Limb (tissue), 2 donors: ENCODE results near the gene NXPH3.
"Not testable (repeated sequence)": the region's sequence is repeated elsewhere in the genome, so short reads cannot be mapped to it uniquely, and the experiment has no call there.

Source experiments
- DNase-seq, 2 donors: peaks; one replicate each; pipeline ENCODE4 v3.0.0-alpha.2; 2016; ENCODE audit errors: extremely low spot score in 2 of 2

The NXPH3 gene

GRCh38 chr17:49554694-49555494, 20.8 kb upstream of the NXPH3 start:
- DNase-seq, result peak in 1 of 2 donors; percentile 33

- peak in 1 of 2 donors; percentile 38 for DNase-seq
Observed at GRCh38 chr17:49555495-49556222, 20.0 kb upstream of the NXPH3 start.

GRCh38 chr17:49556223-49556943, 19.3 kb upstream of the NXPH3 start:
- DNase-seq, result peak; percentile 75 to 93

GRCh38 chr17:49557312-49558024, 18.2 kb upstream of the NXPH3 start:
- DNase-seq, result peak in 1 of 2 donors; percentile 50

- DNase-seq, result no peak
Observed at GRCh38 chr17:49564638-49565037, 11.0 kb upstream of the NXPH3 start.

- DNase-seq, result no peak
Observed at GRCh38 chr17:49565948-49566491, 9.7 kb upstream of the NXPH3 start.

- no peak for DNase-seq
Observed at GRCh38 chr17:49566668-49567071, 9.0 kb upstream of the NXPH3 start.

GRCh38 chr17:49567104-49567521, 8.6 kb upstream of the NXPH3 start:
- DNase-seq, result no peak

GRCh38 chr17:49567871-49568694, 7.6 kb upstream of the NXPH3 start:
- peak in 1 of 2 donors; percentile 93 for DNase-seq

- not testable (repeated sequence) for DNase-seq
Observed at GRCh38 chr17:49568695-49569047, 7.0 kb upstream of the NXPH3 start.

- DNase-seq, result no peak
Observed at GRCh38 chr17:49570540-49571242, 5.0 kb upstream of the NXPH3 start.

- no peak for DNase-seq
Observed at GRCh38 chr17:49571283-49571682, 4.4 kb upstream of the NXPH3 start.

- no peak for DNase-seq
Observed at GRCh38 chr17:49571764-49572163, 3.9 kb upstream of the NXPH3 start.

GRCh38 chr17:49572226-49572625, 3.4 kb upstream of the NXPH3 start:
- DNase-seq, result no peak

GRCh38 chr17:49572806-49573420, 2.8 kb upstream of the NXPH3 start:
- no peak for DNase-seq

- DNase-seq, result no peak
Observed at GRCh38 chr17:49573510-49574322, 2.0 kb upstream of the NXPH3 start.

GRCh38 chr17:49574323-49574781, 1.3 kb upstream of the NXPH3 start:
- no peak for DNase-seq

- no peak for DNase-seq
Observed at GRCh38 chr17:49574945-49575678, 559 bp upstream of the NXPH3 start.
